DMS53 treated with DMSO at 0.1 percent for 48 hours (cell line): Measurements from ENCODE around the gene LYRM4.
A peak's percentile ranks its signal among the peaks of the same experiment; 100 is the strongest.

ENCODE experiments used
- DNase-seq: peaks from one replicate; lab custom pipeline; 2025; ENCODE audit not compliant: unreplicated experiment; lab: John Stamatoyannopoulos, UW

LYRM4 gene

GRCh38 chr6:5282191-5282623, 21.5 kb upstream of the LYRM4 start:
- DNase-seq, result no peak

GRCh38 chr6:5280920-5281319, 20.2 kb upstream of the LYRM4 start:
- DNase-seq, result no peak

GRCh38 chr6:5279891-5280338, 19.2 kb upstream of the LYRM4 start:
- DNase-seq, result no peak

- no peak for DNase-seq
Measured at GRCh38 chr6:5278565-5279120, 17.9 kb upstream of the LYRM4 start.

- DNase-seq, result no peak
Measured at GRCh38 chr6:5278047-5278446, 17.3 kb upstream of the LYRM4 start.

GRCh38 chr6:5277589-5277988, 16.8 kb upstream of the LYRM4 start:
- DNase-seq, result no peak

- no peak for DNase-seq
Measured at GRCh38 chr6:5276581-5276980, 15.8 kb upstream of the LYRM4 start.

GRCh38 chr6:5275497-5275896, 14.7 kb upstream of the LYRM4 start:
- DNase-seq, result no peak

- DNase-seq, result no peak
Measured at GRCh38 chr6:5274231-5274630, 13.5 kb upstream of the LYRM4 start.

- DNase-seq, result no peak
Measured at GRCh38 chr6:5271926-5272325, 11.2 kb upstream of the LYRM4 start.

GRCh38 chr6:5270093-5270680, 9.4 kb upstream of the LYRM4 start:
- DNase-seq, result no peak

GRCh38 chr6:5266423-5266822, 5.7 kb upstream of the LYRM4 start:
- no peak for DNase-seq

GRCh38 chr6:5261545-5262109, 877 bp upstream of the LYRM4 start:
- DNase-seq, result peak; percentile 7

GRCh38 chr6:5260111-5260620, 584 bp downstream of the LYRM4 start:
- DNase-seq, result peak; percentile 50

- no peak for DNase-seq
Measured at GRCh38 chr6:5259428-5259827, 1.3 kb downstream of the LYRM4 start.

- DNase-seq, result no peak
Measured at GRCh38 chr6:5257400-5257799, 3.4 kb downstream of the LYRM4 start.

- DNase-seq, result no peak
Measured at GRCh38 chr6:5256952-5257351, 3.8 kb downstream of the LYRM4 start.

GRCh38 chr6:5250911-5251310, 9.8 kb downstream of the LYRM4 start:
- no peak for DNase-seq

GRCh38 chr6:5250451-5250850, 10.3 kb downstream of the LYRM4 start:
- DNase-seq, result no peak

- no peak for DNase-seq
Measured at GRCh38 chr6:5249451-5250122, 11.2 kb downstream of the LYRM4 start.

- no peak for DNase-seq
Measured at GRCh38 chr6:5248302-5249098, 12.2 kb downstream of the LYRM4 start.
